ENCODE data around the gene IL16. TPM values are rescaled to one million over a fixed set of nuclear protein-coding genes. Genes with fewer than 3 reads are reported as not detected.

IL16 gene
- total and polyA plus RNA-seq, 2 donors (not counting 1 experiment from before 2014, with no cell fraction given) = 181 to 287 TPM

DNA sequence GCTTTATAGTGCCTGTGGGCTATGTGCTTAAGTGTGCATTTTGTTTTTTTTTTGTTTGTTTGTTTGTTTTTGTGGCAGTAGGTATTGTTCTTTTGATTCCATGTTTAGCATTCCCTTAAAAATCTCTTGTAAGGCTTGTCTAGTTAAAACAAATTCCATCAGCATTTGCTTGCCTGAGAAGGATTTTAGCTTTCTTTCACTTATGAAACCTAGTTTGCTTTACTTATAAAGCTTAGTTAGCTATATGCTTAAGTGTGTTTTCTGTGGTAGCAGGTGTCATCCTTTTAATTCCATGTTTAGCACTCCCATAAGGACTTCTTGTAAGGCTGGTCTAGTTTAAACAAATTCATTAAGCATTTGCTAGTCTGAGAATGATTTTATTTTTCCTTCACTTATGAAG is 17.3 kb downstream of the IL16 start:
- no peak for TF ChIP-seq EZH2 (IDR thresholded peaks at IDR 0.05; ENCODE audit: borderline replicate concordance, insufficient read depth, low read depth, low read length, poor library complexity, severe bottlenecking)
- no peak for TF ChIP-seq CTCF (IDR thresholded peaks at IDR 0.05)
- Histone ChIP-seq H2AFZ (ENCODE audit: insufficient read depth, low read depth, low read length, poor library complexity, severe bottlenecking) (no peak overlapping the region), H3K4me2 (replicated peaks; ENCODE audit: low read depth, low read length, poor library complexity, severe bottlenecking) (no peak overlapping the region), H3K9ac (ENCODE audit: low read length) (no peak overlapping the region), H3K79me2 (ENCODE audit: control insufficient read depth, insufficient read depth, low read length) (no peaks in the 10 kb centered on the region), H3K27ac (ENCODE audit: low read length in 2 of 2) (no peak overlapping the region), H3K9me3 (ENCODE audit: control extremely low read depth in 1 of 3, control insufficient read depth in 2 of 3, insufficient read depth in 1 of 3, low read length in 2 of 3) (peaks cover 3 to 10% (median 7%) of the 10 kb centered on the region in 3 donors), H3K36me3 (replicated peaks in 1 of 2; ENCODE audit: control extremely low read depth in 1 of 2, control insufficient read depth in 1 of 2, extremely low read depth in 1 of 2, insufficient read depth in 2 of 2, low read length in 1 of 2) (no peaks in the 10 kb centered on the region), H3K4me1 (ENCODE audit: control insufficient read depth in 2 of 2, insufficient read depth in 2 of 2, low read length in 2 of 2) (no peaks in the 10 kb centered on the region), H3K4me3 (ENCODE audit: control extremely low read depth in 1 of 5, extremely low read depth in 1 of 5, insufficient read depth in 1 of 5, low read depth in 2 of 5, low read length in 4 of 5) (no peak overlapping the region), H4K20me1 (ENCODE audit: control insufficient read depth, insufficient read depth, low read length, poor library complexity, severe bottlenecking) (no peaks in the 10 kb centered on the region), H3K27me3 (replicated peaks in 1 of 4; ENCODE audit: control extremely low read depth in 1 of 4, control insufficient read depth in 3 of 4, insufficient read depth in 4 of 4, low read length in 3 of 4) (peaks cover 0 to 4% (median 0%) of the 10 kb centered on the region in 4 experiments)
- ATAC-seq (ENCODE audit: low read depth) (no peak), DNase-seq (no peak)
- Mint-ChIP-seq H3K27me3 (peaks cover 36% of the 10 kb centered on the region), H3K9me3 (ENCODE audit: insufficient read depth) (peaks cover 7% of the 10 kb centered on the region), H3K27ac (no peak overlapping the region), H3K4me1 (no peaks in the 10 kb centered on the region), H3K4me3 (no peak overlapping the region)
- intact Hi-C loops (cut with micrococcal nuclease) = no loop called here
- ChIA-PET CTCF (no interaction called here), POLR2A (no interaction called here)

- TF ChIP-seq CTCF (IDR thresholded peaks at IDR 0.05) (no peak), EZH2 (IDR thresholded peaks at IDR 0.05; ENCODE audit: borderline replicate concordance, insufficient read depth, low read depth, low read length, poor library complexity, severe bottlenecking) (no peak)
- POLR2A ChIA-PET = no interaction called here
- ATAC-seq (ENCODE audit: low read depth) = no peak
These were observed 18.9 kb downstream of the IL16 start for GRCh38 chr15:81215531-81215930.

More at GRCh38 chr15:81215531-81215930, 18.9 kb downstream of the IL16 start:
- Histone ChIP-seq H4K20me1 (ENCODE audit: control insufficient read depth, insufficient read depth, low read length, poor library complexity, severe bottlenecking) (no peaks in the 10 kb centered on the region), H3K9ac (ENCODE audit: low read length) (no peak overlapping the region), H3K4me3 (ENCODE audit: control extremely low read depth in 1 of 5, extremely low read depth in 1 of 5, insufficient read depth in 1 of 5, low read depth in 2 of 5, low read length in 4 of 5) (no peak overlapping the region), H3K4me2 (replicated peaks; ENCODE audit: low read depth, low read length, poor library complexity, severe bottlenecking) (no peak overlapping the region), H3K27ac (ENCODE audit: low read length in 2 of 2) (no peak overlapping the region), H3K27me3 (replicated peaks in 1 of 4; ENCODE audit: control extremely low read depth in 1 of 4, control insufficient read depth in 3 of 4, insufficient read depth in 4 of 4, low read length in 3 of 4) (peaks cover 0 to 4% (median 0%) of the 10 kb centered on the region in 4 experiments), H3K4me1 (ENCODE audit: control insufficient read depth in 2 of 2, insufficient read depth in 2 of 2, low read length in 2 of 2) (no peaks in the 10 kb centered on the region), H3K36me3 (replicated peaks in 1 of 2; ENCODE audit: control extremely low read depth in 1 of 2, control insufficient read depth in 1 of 2, extremely low read depth in 1 of 2, insufficient read depth in 2 of 2, low read length in 1 of 2) (no peaks in the 10 kb centered on the region), H3K9me3 (ENCODE audit: control extremely low read depth in 1 of 3, control insufficient read depth in 2 of 3, insufficient read depth in 1 of 3, low read length in 2 of 3) (peaks cover 3 to 10% (median 7%) of the 10 kb centered on the region in 3 donors), H2AFZ (ENCODE audit: insufficient read depth, low read depth, low read length, poor library complexity, severe bottlenecking) (no peak overlapping the region), H3K79me2 (ENCODE audit: control insufficient read depth, insufficient read depth, low read length) (no peaks in the 10 kb centered on the region)
- intact Hi-C loops (cut with micrococcal nuclease) = no loop called here
- no peak for DNase-seq
- no peak overlapping the region for H3K4me3 Mint-ChIP-seq
- 100% methylated on average over 2 of the region's 2 CpGs for WGBS (ENCODE audit: insufficient coverage)
- H3K27me3 Mint-ChIP-seq = peaks cover 42% of the 10 kb centered on the region
- no peaks in the 10 kb centered on the region for H3K4me1 Mint-ChIP-seq
- no peak overlapping the region for H3K27ac Mint-ChIP-seq
- peaks cover 7% of the 10 kb centered on the region for H3K9me3 Mint-ChIP-seq (ENCODE audit: insufficient read depth)
- CTCF ChIA-PET = no interaction called here
